Endothelial cell of umbilical vein (primary cell): Measurements from ENCODE around the gene HOXA13. TPM values are rescaled to one million over a fixed set of nuclear protein-coding genes. Genes with fewer than 3 reads are reported as not detected.

ENCODE experiments used
- BruUV-seq: library from RNA; stranded (reverse); fragments of 400-500 nt; replicated peaks from 2 replicates; lab custom pipeline; 2021; lab: Mats Ljungman, UMichigan
- CTCF ChIA-PET: fragments of 300-600, 350-600 bp; sonication (Branson Sonifier 250); formaldehyde crosslinking; loops from one replicate; lab custom pipeline; 2021; ENCODE audit warnings: antibody characterized with exemption, inconsistent platforms; lab: Charles Lee
- POLR2A ChIA-PET: fragments of 300-600, 350-600 bp; sonication (Branson Sonifier 250); formaldehyde crosslinking; loops from one replicate; lab custom pipeline; 2021; ENCODE audit warnings: antibody characterized with exemption, inconsistent platforms; lab: Charles Lee
- DNase-seq: peaks from one replicate; pipeline ENCODE4 v3.0.0-alpha.2; 2011; ENCODE audit warnings: low read depth, low spot score
- FAIRE-seq: peaks from 2 replicates; lab custom pipeline; 2011; peaks lifted over from hg19 to GRCh38; lab: Jason Lieb, UNC
- H2AFZ ChIP-seq: 2 replicates; pipeline ENCODE4 v1.6.0; 2012; ENCODE audit warnings: low read depth, low read length, control low read depth, inconsistent platforms
- H3K27ac ChIP-seq: 2 replicates; pipeline ENCODE4 v1.5.1; 2011; ENCODE audit warnings: low read depth, mild to moderate bottlenecking, control low read depth, low read length, moderate library complexity; ENCODE audit not compliant: insufficient read depth
- H3K27me3 ChIP-seq, 2 experiments: 2 replicates each; pipeline versions ENCODE4 v1.6.0 to v1.6.1; 2011; ENCODE audit warnings: low read length in 2 of 2, mixed read lengths in 1 of 2; ENCODE audit not compliant: control insufficient read depth in 2 of 2, insufficient read depth in 2 of 2
- H3K36me3 ChIP-seq, 2 experiments: 2 replicates in 1 of 2; 3 replicates in 1 of 2; pipeline ENCODE4 v1.5.1; 2011; ENCODE audit warnings: low read length in 2 of 2, mild to moderate bottlenecking in 1 of 2, moderate library complexity in 1 of 2; ENCODE audit not compliant: control insufficient read depth in 2 of 2, insufficient read depth in 2 of 2; ENCODE audit errors: extremely low read depth in 1 of 2
- H3K4me1 ChIP-seq: 3 replicates; pipeline ENCODE4 v1.5.1; 2011; ENCODE audit warnings: mild to moderate bottlenecking, low read length; ENCODE audit not compliant: control insufficient read depth, insufficient read depth; ENCODE audit errors: extremely low read depth
- H3K4me2 ChIP-seq: 2 replicates; pipeline ENCODE4 v1.6.1; 2011; ENCODE audit warnings: low read length, control low read depth, mixed read lengths; ENCODE audit not compliant: insufficient read depth
- H3K4me3 ChIP-seq, 3 experiments: fragments of 200-600 bp in 1 of 3; sonication (generic), shearing (Covaris generic) in 1 of 3; replicated peaks in 1 of 3; 2 replicates each; pipeline ENCODE4 v1.5.1; 2011 to 2016; ENCODE audit warnings: control low read depth in 3 of 3, low read length in 3 of 3, mild to moderate bottlenecking in 2 of 3, inconsistent platforms in 1 of 3, low read depth in 1 of 3, moderate library complexity in 1 of 3; ENCODE audit not compliant: insufficient read depth in 1 of 3
- H3K79me2 ChIP-seq: 2 replicates; pipeline ENCODE4 v1.6.0; 2012; ENCODE audit warnings: low read length, inconsistent platforms; ENCODE audit not compliant: control insufficient read depth, insufficient read depth
- H3K9ac ChIP-seq: replicated peaks from 2 replicates; pipeline ENCODE3; 2011; ENCODE audit warnings: low read length, control low read depth; ENCODE audit not compliant: insufficient read depth; ENCODE audit errors: extremely low read depth
- H3K9me1 ChIP-seq: replicated peaks from 3 replicates; pipeline ENCODE4 v1.6.0; 2011; ENCODE audit warnings: mild to moderate bottlenecking, low read length; ENCODE audit not compliant: control insufficient read depth, insufficient read depth; ENCODE audit errors: extremely low read depth
- H3K9me3 ChIP-seq: replicated peaks from 2 replicates; pipeline ENCODE4 v1.5.1; 2012; ENCODE audit warnings: low read length, inconsistent platforms; ENCODE audit not compliant: control insufficient read depth, insufficient read depth
- H4K20me1 ChIP-seq: replicated peaks from 2 replicates; pipeline ENCODE3; 2011; ENCODE audit warnings: mild to moderate bottlenecking, low read length; ENCODE audit not compliant: control insufficient read depth, insufficient read depth; ENCODE audit errors: extremely low read depth
- CTCF ChIP-seq, 2 donors: IDR thresholded peaks; 1 replicate in 1 of 2; 2 replicates in 1 of 2; pipeline ENCODE4 v1.5.1; 2011; ENCODE audit warnings: low read length in 2 of 2, mild to moderate bottlenecking in 2 of 2, moderate library complexity in 2 of 2, control low read depth in 1 of 2, inconsistent platforms in 1 of 2, low read depth in 1 of 2; ENCODE audit not compliant: insufficient read depth in 1 of 2; ENCODE audit errors: extremely low read depth in 1 of 2
- EZH2 ChIP-seq: IDR thresholded peaks from 2 replicates; pipeline ENCODE4 v1.6.1; 2012; ENCODE audit warnings: borderline replicate concordance, low read depth, mild to moderate bottlenecking, moderate library complexity, low read length, inconsistent platforms; ENCODE audit not compliant: severe bottlenecking
- FOS ChIP-seq: IDR thresholded peaks from 2 replicates; pipeline ENCODE4 v1.6.1; 2011; ENCODE audit warnings: mild to moderate bottlenecking, low read length, moderate library complexity, borderline replicate concordance; ENCODE audit not compliant: insufficient read depth
- POLR2A ChIP-seq: IDR thresholded peaks from 2 replicates; pipeline ENCODE4 v1.6.1; 2012; ENCODE audit warnings: low read depth, mild to moderate bottlenecking, control low read depth, low read length
- POLR2AphosphoS5 ChIP-seq: IDR thresholded peaks from 2 replicates; pipeline ENCODE4 v1.6.1; 2012; ENCODE audit warnings: low read depth, mild to moderate bottlenecking, control low read depth, low read length, moderate library complexity; ENCODE audit not compliant: insufficient read depth
- dilution Hi-C: fragments of 300-500 bp; cut with MboI; formaldehyde crosslinking; loops from one replicate; pipeline ENCODE4 v1.15.0; 2019; ENCODE audit warnings: low sequenced_read_pairs; ENCODE audit not compliant: extremely low pct_ligation_motif_present
- intact Hi-C: fragments of 100-400 bp; cut with micrococcal nuclease; formaldehyde crosslinking; loops from one replicate; pipeline ENCODE4 v1.10.0; 2022
- polyA plus RNA-seq, 4 experiments: library from polyadenylated mRNA; depleted of rRNA in 3 of 4; stranded (reverse) in 3 of 4; unstranded in 1 of 4; fragments of >200 nt; gene quantifications; 2 replicates each; pipeline versions ENCODE4 v1.2.1 to v1.2.3, GENCODE V29; 2011 to 2012; ENCODE audit warnings: missing spikeins in 1 of 4
- total RNA-seq: library from RNA; stranded (reverse); gene quantifications from 2 replicates; pipeline ENCODE4 v1.2.3, GENCODE V29; 2021

Gene HOXA13
- total and polyA plus RNA-seq, 2 donors (not counting 3 experiments of a cell fraction or from before 2014, with no cell fraction given) = 0.22 TPM; not detected in 1

GRCh38 chr7:27167916-27168264 is 32.0 kb downstream of the HOXA13 start:
- peaks cover 2 to 7% of the 10 kb centered on the region in 2 experiments for H3K36me3 ChIP-seq
- H3K79me2 ChIP-seq = peaks cover 98% of the 10 kb centered on the region
- dilution Hi-C loops (loop anchor here (10.0 to 25.0 kb wide), 3 partner anchors 313 to 981 kb away; no protein-coding TSS in a partner anchor), intact Hi-C loops (loop anchor here (2.0 kb wide), 1 partner anchor 49 kb away; no protein-coding TSS in a partner anchor)
- no peak for FAIRE-seq
- H3K9me3 ChIP-seq = no peaks in the 10 kb centered on the region
- CTCF ChIA-PET = interaction anchor here (0.7 to 7.4 kb wide), 8 partner anchors 9 to 798 kb away, joined by 3 to 86 read pairs (median 9); partner anchors contain the start of genes HOXA3, HOXA5 and HOXA6
- peak overlapping the region; percentile 91 for H3K27ac ChIP-seq
- H3K4me3 ChIP-seq = peak overlapping the region; percentile 31 to 98 (median 63)
- DNase-seq = no peak
- H3K9ac ChIP-seq = peak overlapping the region; percentile 85
- H4K20me1 ChIP-seq = no peaks in the 10 kb centered on the region
- H3K4me2 ChIP-seq = peak overlapping the region; percentile 70
- peak; percentile 1 for TF ChIP-seq POLR2AphosphoS5
- TF ChIP-seq FOS = no peak
- no peaks in the 10 kb centered on the region for H3K27me3 ChIP-seq
- no TSS peak for BruUV-seq
- POLR2A ChIA-PET = interaction anchor here (1.1 to 1.7 kb wide), 3 partner anchors 9 to 12 kb away, joined by 4 to 5 read pairs (median 5); no protein-coding TSS in a partner anchor
- peaks cover 45% of the 10 kb centered on the region for H3K4me1 ChIP-seq
- no peaks in the 10 kb centered on the region for H3K9me1 ChIP-seq
- no peak overlapping the region for H2AFZ ChIP-seq

- H4K20me1 ChIP-seq = no peaks in the 10 kb centered on the region
- BruUV-seq = no TSS peak
- dilution Hi-C loops (loop anchor here (10.0 to 25.0 kb wide), 3 partner anchors 312 to 980 kb away; no protein-coding TSS in a partner anchor), intact Hi-C loops (no loop called here)
- CTCF ChIA-PET = interaction anchor here (0.8 to 7.4 kb wide), 13 partner anchors 8 to 930 kb away, joined by 3 to 86 read pairs (median 4); partner anchors contain the start of gene HOXA3
- H3K27me3 ChIP-seq = no peaks in the 10 kb centered on the region
- peaks cover 37% of the 10 kb centered on the region for H3K4me1 ChIP-seq
- peaks cover 98% of the 10 kb centered on the region for H3K79me2 ChIP-seq
- H3K9me1 ChIP-seq = no peaks in the 10 kb centered on the region
- TF ChIP-seq CTCF (IDR thresholded peaks at IDR 0.05; ENCODE audit: extremely low read depth in 1 of 2, insufficient read depth in 1 of 2, low read depth in 1 of 2, low read length in 2 of 2) = no peak
- TF ChIP-seq FOS = peak; percentile 29
- peak; percentile 47 for TF ChIP-seq POLR2AphosphoS5
- no peak for TF ChIP-seq POLR2A
- no peak for TF ChIP-seq EZH2
- FAIRE-seq (peak; percentile 61), DNase-seq (no peak)
- peak overlapping the region; percentile 91 for H3K27ac ChIP-seq
- POLR2A ChIA-PET = interaction anchor here (1.6 to 1.8 kb wide), 5 partner anchors 12 to 23 kb away, joined by 3 to 8 read pairs (median 5); partner anchors contain the start of genes HOXA11, HOXA3 and HOXA5
- no peak overlapping the region for H2AFZ ChIP-seq
- peak overlapping the region; percentile 85 for H3K9ac ChIP-seq
- no peaks in the 10 kb centered on the region for H3K9me3 ChIP-seq
- peak overlapping the region; percentile 31 to 98 (median 63) for H3K4me3 ChIP-seq
- peaks cover 3 to 7% of the 10 kb centered on the region in 2 experiments for H3K36me3 ChIP-seq
- peak overlapping the region; percentile 70 for H3K4me2 ChIP-seq
Measured at GRCh38 chr7:27166531-27167505, 33.1 kb downstream of the HOXA13 start.
